WTC11 (cell line): ENCODE measurements around the gene EFCC1.

Experiments used
- ELF4 ChIP-seq: sonication (generic); formaldehyde crosslinking; IDR thresholded peaks from 2 replicates; pipeline ENCODE4 v1.8.1; 2022; ENCODE audit warnings: low read depth, mild to moderate bottlenecking, moderate library complexity, missing genetic modification reagents
- IRF1 ChIP-seq: sonication (generic); formaldehyde crosslinking; IDR thresholded peaks from 2 replicates; pipeline ENCODE4 v1.8.0; 2023; ENCODE audit warnings: missing genetic modification reagents
- PREB ChIP-seq: sonication (generic); formaldehyde crosslinking; IDR thresholded peaks from 2 replicates; pipeline ENCODE4 v1.8.1; 2022; ENCODE audit warnings: mild to moderate bottlenecking, missing genetic modification reagents, moderate library complexity, borderline replicate concordance
- RELA ChIP-seq: sonication (generic); formaldehyde crosslinking; IDR thresholded peaks from 2 replicates; pipeline ENCODE4 v1.8.1; 2022; ENCODE audit warnings: missing genetic modification reagents, mild to moderate bottlenecking, borderline replicate concordance

GRCh38 chr3:128965280-128965679 is 35.8 kb upstream of the EFCC1 start:
- TF ChIP-seq ELF4 (CRISPR knock-in tag) (no peak), IRF1 (CRISPR knock-in tag) (no peak), PREB (CRISPR knock-in tag) (no peak), RELA (no peak)
